Gastroesophageal sphincter (tissue), 4 donors: Measurements from ENCODE around the gene PPP6R3. TPM values are rescaled to one million over a fixed set of nuclear protein-coding genes. Genes with fewer than 3 reads are reported as not detected.
A peak's percentile ranks its signal among the peaks of the same experiment; 100 is the strongest.

Experiments used
- ATAC-seq: fragments of 150-250 bp; one replicate; pipeline ENCODE4 v1.9.1; 2016; ENCODE audit warnings: mild to moderate bottlenecking, moderate library complexity
- H3K27ac ChIP-seq, 4 donors: fragments of 200-600 bp; sonication (generic) in 3 of 4; 1 replicate in 3 of 4; 2 replicates in 1 of 4; pipeline ENCODE4 v1.5.1; 2016 to 2019
- H3K27me3 ChIP-seq: fragments of 200-600 bp; sonication (generic); one replicate; pipeline ENCODE4 v1.5.1; 2019
- H3K36me3 ChIP-seq, 2 donors: fragments of 200-600 bp; sonication (generic); one replicate each; pipeline ENCODE4 v1.5.1; 2019; ENCODE audit warnings: control low read depth in 1 of 2
- H3K4me1 ChIP-seq, 3 donors: fragments of 200-600 bp; sonication (generic); 1 replicate in 2 of 3; 2 replicates in 1 of 3; pipeline ENCODE4 v1.5.1; 2016 to 2019; ENCODE audit warnings: control low read depth in 2 of 3
- H3K4me3 ChIP-seq, 2 donors: fragments of 200-600 bp; sonication (generic); one replicate each; pipeline ENCODE4 v1.5.1; 2019; ENCODE audit warnings: mild to moderate bottlenecking in 1 of 2, moderate library complexity in 1 of 2
- H3K9me3 ChIP-seq, 3 donors: fragments of 200-600 bp; sonication (generic); one replicate each; pipeline ENCODE4 v1.5.1; 2017 to 2019; ENCODE audit warnings: control low read depth in 2 of 3
- CTCF ChIP-seq, 4 experiments: fragments of 200-600 bp in 2 of 4; fragments of 450-650 bp in 2 of 4; sonication (generic) in 1 of 4; IDR thresholded peaks; one replicate each; pipeline ENCODE4 v1.5.1; 2017 to 2019; ENCODE audit warnings: antibody characterized with exemption in 4 of 4, mild to moderate bottlenecking in 2 of 4, moderate library complexity in 2 of 4
- EP300 ChIP-seq: sonication (generic); formaldehyde crosslinking; IDR thresholded peaks from one replicate; pipeline ENCODE4 v1.6.1; 2017; ENCODE audit warnings: antibody characterized with exemption, mild to moderate bottlenecking
- POLR2A ChIP-seq, 2 donors: fragments of 450-650 bp; IDR thresholded peaks; one replicate each; pipeline ENCODE4 v1.6.1; 2017; ENCODE audit warnings: antibody characterized with exemption in 2 of 2, mild to moderate bottlenecking in 2 of 2, moderate library complexity in 1 of 2
- POLR2AphosphoS5 ChIP-seq: sonication (generic); formaldehyde crosslinking; IDR thresholded peaks from one replicate; pipeline ENCODE4 v1.6.1; 2017; ENCODE audit warnings: antibody characterized with exemption
- whole genome bisulfite sequencing, 2 donors: methylation state at CpG; one replicate each; pipeline ENCODE4 v1.1.5; 2018; ENCODE audit warnings: low coverage in 1 of 2; 5-methylcytosine and 5-hydroxymethylcytosine counted together
- total RNA-seq, 4 donors: library from RNA; depleted of rRNA; stranded (reverse); fragments of >200 nt; gene quantifications; one replicate each; pipeline ENCODE4 v1.1.0, GENCODE V29; 2016

Gene PPP6R3
- total RNA-seq, 4 donors from 2014 or later, result 128 to 164 (median 144) TPM

- H3K27ac ChIP-seq, result peak overlapping the region in 1 of 4 donors; percentile 66
- H3K27me3 ChIP-seq, result no peaks in the 10 kb centered on the region
- no peak for TF ChIP-seq POLR2AphosphoS5
- no peak for TF ChIP-seq CTCF (IDR thresholded peaks at IDR 0.05)
- TF ChIP-seq POLR2A (IDR thresholded peaks at IDR 0.05), result no peak
- no peak overlapping the region for H3K4me3 ChIP-seq
- WGBS, 2 donors, result 67 to 83% methylated on average over 2 to 3 of the region's 19 CpGs
- H3K9me3 ChIP-seq, result no peaks in the 10 kb centered on the region
- no peak for ATAC-seq
- H3K36me3 ChIP-seq, result peaks cover 0 to 98% of the 10 kb centered on the region in 2 donors
- H3K4me1 ChIP-seq, result peaks cover 0 to 21% (median 0%) of the 10 kb centered on the region in 3 donors
Measured at GRCh38 chr11:68414496-68415221, 45.9 kb upstream of the PPP6R3 start.

- H3K4me3 ChIP-seq, result no peak overlapping the region
- H3K9me3 ChIP-seq, result no peaks in the 10 kb centered on the region
- no peak overlapping the region for H3K27ac ChIP-seq
- no peaks in the 10 kb centered on the region for H3K27me3 ChIP-seq
- TF ChIP-seq CTCF (IDR thresholded peaks at IDR 0.05) (no peak), POLR2A (IDR thresholded peaks at IDR 0.05) (no peak), POLR2AphosphoS5 (no peak), EP300 (no peak)
- no peak for ATAC-seq
- peaks cover 0 to 95% of the 10 kb centered on the region in 2 donors for H3K36me3 ChIP-seq
- 86 to 90% methylated on average over 15 to 16 of the region's 22 CpGs for WGBS, 2 donors
- peaks cover 0 to 21% (median 0%) of the 10 kb centered on the region in 3 donors for H3K4me1 ChIP-seq
Measured at GRCh38 chr11:68416070-68416578, 44.4 kb upstream of the PPP6R3 start.

- no peaks in the 10 kb centered on the region for H3K27me3 ChIP-seq
- ATAC-seq, result no peak
- peaks cover 0 to 88% of the 10 kb centered on the region in 2 donors for H3K36me3 ChIP-seq
- no peak overlapping the region for H3K4me3 ChIP-seq
- H3K9me3 ChIP-seq, result no peaks in the 10 kb centered on the region
- WGBS, 2 donors, result 58 to 60% methylated on average over 3 to 4 of the region's 6 CpGs
- H3K27ac ChIP-seq, result no peak overlapping the region
- no peak for TF ChIP-seq CTCF (IDR thresholded peaks at IDR 0.05)
- TF ChIP-seq POLR2A (IDR thresholded peaks at IDR 0.05), result no peak
- TF ChIP-seq EP300, result no peak
- no peak for TF ChIP-seq POLR2AphosphoS5
- H3K4me1 ChIP-seq, result peaks cover 0 to 7% (median 0%) of the 10 kb centered on the region in 3 donors
Measured at GRCh38 chr11:68418648-68419047, 41.9 kb upstream of the PPP6R3 start.

- no peaks in the 10 kb centered on the region for H3K4me1 ChIP-seq
- no peaks in the 10 kb centered on the region for H3K9me3 ChIP-seq
- WGBS, 2 donors, result 94 to 100% methylated on average over 2 to 7 of the region's 7 CpGs
- no peak overlapping the region for H3K4me3 ChIP-seq
- no peaks in the 10 kb centered on the region for H3K27me3 ChIP-seq
- H3K36me3 ChIP-seq, result peaks cover 0 to 88% of the 10 kb centered on the region in 2 donors
- no peak for TF ChIP-seq CTCF (IDR thresholded peaks at IDR 0.05)
- no peak overlapping the region for H3K27ac ChIP-seq
- ATAC-seq, result no peak
Measured at GRCh38 chr11:68420171-68420570, 40.4 kb upstream of the PPP6R3 start.

GRCh38 chr11:68423481-68423880, 37.1 kb upstream of the PPP6R3 start:
- ATAC-seq, result no peak
- H3K27me3 ChIP-seq, result no peaks in the 10 kb centered on the region
- no CpG with 5 or more reads among the region's 21 CpGs for WGBS, 2 donors
- H3K27ac ChIP-seq, result no peak overlapping the region
- no peak for TF ChIP-seq POLR2A (IDR thresholded peaks at IDR 0.05)
- no peak for TF ChIP-seq CTCF (IDR thresholded peaks at IDR 0.05)
- TF ChIP-seq EP300, result no peak
- TF ChIP-seq POLR2AphosphoS5, result no peak
- no peak overlapping the region for H3K4me3 ChIP-seq
- peaks cover 0 to 90% of the 10 kb centered on the region in 2 donors for H3K36me3 ChIP-seq
- H3K4me1 ChIP-seq, result no peaks in the 10 kb centered on the region
- H3K9me3 ChIP-seq, result no peaks in the 10 kb centered on the region
